Activated naive CD4-positive, alpha-beta T cell treated with anti-CD3 and anti-CD28 coated beads, Interleukin-2, amount 50 U/mL, for 72 hours (primary cell): ENCODE data around the gene GRHPR. TPM values are rescaled to one million over a fixed set of nuclear protein-coding genes. Genes with fewer than 3 reads are reported as not detected.
A peak's percentile ranks its signal among the peaks of the same experiment; 100 is the strongest.
"Not testable (repeated sequence)": the region's sequence is repeated elsewhere in the genome, so short reads cannot be mapped to it uniquely, and the experiment has no call there.

ENCODE experiments used
- ATAC-seq, 2 donors: fragments of 150-1000 bp; cut with Tn5 transposase; 2 replicates each; pipeline ENCODE4 v1.10.0; 2021; ENCODE audit warnings: mild to moderate bottlenecking in 2 of 2, moderate library complexity in 2 of 2
- DNase-seq, 2 donors: peaks; one replicate each; pipeline ENCODE4 v3.0.0; 2021 to 2022; ENCODE audit warnings: low spot score in 2 of 2
- H3K27ac Mint-ChIP-seq, 2 donors: one replicate each; pipeline ENCODE4 v1.8.0; 2022; ENCODE audit warnings: mild to moderate bottlenecking in 2 of 2, mixed read lengths in 2 of 2
- H3K36me3 Mint-ChIP-seq, 2 donors: one replicate each; pipeline ENCODE4 v1.8.0; 2022; ENCODE audit warnings: mixed read lengths in 2 of 2
- H3K9me3 Mint-ChIP-seq, 2 donors: one replicate each; pipeline ENCODE4 v1.8.0; 2022; ENCODE audit warnings: mixed read lengths in 2 of 2
- total RNA-seq, 2 donors: library from RNA; stranded (reverse); gene quantifications; one replicate each; pipeline ENCODE4 v1.2.3, GENCODE V29; 2022

GRHPR gene
- total RNA-seq, 2 donors from 2014 or later = 65.6 to 80.2 TPM

GRCh38 chr9:37413311-37413710 is 9.2 kb upstream of the GRHPR start:
- Mint-ChIP-seq H3K36me3 (no peaks in the 10 kb centered on the region), H3K9me3 (no peaks in the 10 kb centered on the region), H3K27ac (no peak overlapping the region)
- DNase-seq = no peak
- no peak for ATAC-seq

GRCh38 chr9:37414503-37414943 is 8.0 kb upstream of the GRHPR start:
- no peak overlapping the region for H3K27ac Mint-ChIP-seq
- H3K36me3 Mint-ChIP-seq = no peaks in the 10 kb centered on the region
- no peaks in the 10 kb centered on the region for H3K9me3 Mint-ChIP-seq
- ATAC-seq (no peak), DNase-seq (no peak)

GRCh38 chr9:37415011-37415719 is 7.3 kb upstream of the GRHPR start:
- no peaks in the 10 kb centered on the region for H3K9me3 Mint-ChIP-seq
- H3K27ac Mint-ChIP-seq = peak overlapping the region; percentile 44 to 89
- peak; percentile 79 to 90 for ATAC-seq
- DNase-seq = peak; percentile 69 to 88
- no peaks in the 10 kb centered on the region for H3K36me3 Mint-ChIP-seq

- Mint-ChIP-seq H3K27ac (no peak overlapping the region), H3K9me3 (no peaks in the 10 kb centered on the region), H3K36me3 (peaks cover 0 to 4% of the 10 kb centered on the region in 2 donors)
- DNase-seq = no peak
- no peak for ATAC-seq
These were observed 5.2 kb upstream of the GRHPR start for GRCh38 chr9:37417252-37417803.

GRCh38 chr9:37417857-37418618 is 4.5 kb upstream of the GRHPR start:
- ATAC-seq = no peak
- H3K27ac Mint-ChIP-seq = no peak overlapping the region
- H3K36me3 Mint-ChIP-seq = peaks cover 0 to 6% of the 10 kb centered on the region in 2 donors

GRCh38 chr9:37419204-37419603 is 3.3 kb upstream of the GRHPR start:
- Mint-ChIP-seq H3K36me3 (peaks cover 0 to 13% of the 10 kb centered on the region in 2 donors), H3K9me3 (no peaks in the 10 kb centered on the region), H3K27ac (peak overlapping the region in 1 of 2 donors; percentile 41)
- no peak for DNase-seq
- ATAC-seq = no peak

More at GRCh38 chr9:37417857-37418618, 4.5 kb upstream of the GRHPR start:
- H3K9me3 Mint-ChIP-seq = no peaks in the 10 kb centered on the region
- no peak for DNase-seq

GRCh38 chr9:37420271-37421215 is 2.0 kb upstream of the GRHPR start:
- H3K27ac Mint-ChIP-seq = no peak overlapping the region
- H3K9me3 Mint-ChIP-seq = no peaks in the 10 kb centered on the region
- DNase-seq = no peak
- peaks cover 0 to 13% of the 10 kb centered on the region in 2 donors for H3K36me3 Mint-ChIP-seq
- no peak for ATAC-seq

- ATAC-seq (peak; percentile 14 to 53), DNase-seq (no peak)
- peak overlapping the region; percentile 92 to 97 for H3K27ac Mint-ChIP-seq
- H3K9me3 Mint-ChIP-seq = no peaks in the 10 kb centered on the region
- peaks cover 7 to 13% of the 10 kb centered on the region in 2 donors for H3K36me3 Mint-ChIP-seq
These were observed 595 bp upstream of the GRHPR start for GRCh38 chr9:37421914-37422288.

- H3K9me3 Mint-ChIP-seq = no peaks in the 10 kb centered on the region
- H3K36me3 Mint-ChIP-seq = peaks cover 12 to 17% of the 10 kb centered on the region in 2 donors
- DNase-seq = no peak
- no peak for ATAC-seq
- H3K27ac Mint-ChIP-seq = peak overlapping the region; percentile 92 to 97
These were observed 1.0 kb downstream of the GRHPR start for GRCh38 chr9:37423508-37423907.

GRCh38 chr9:37424204-37424685 is 1.7 kb downstream of the GRHPR start:
- Mint-ChIP-seq H3K36me3 (peaks cover 12 to 18% of the 10 kb centered on the region in 2 donors), H3K27ac (peak overlapping the region in 1 of 2 donors; percentile 92), H3K9me3 (no peaks in the 10 kb centered on the region)
- DNase-seq (no peak), ATAC-seq (no peak)

GRCh38 chr9:37424686-37425297 is 2.3 kb downstream of the GRHPR start:
- Mint-ChIP-seq H3K27ac (no peak overlapping the region), H3K36me3 (peaks cover 12 to 18% of the 10 kb centered on the region in 2 donors), H3K9me3 (no peaks in the 10 kb centered on the region)
- ATAC-seq (no peak), DNase-seq (no peak)

GRCh38 chr9:37425298-37425752 is 2.8 kb downstream of the GRHPR start:
- DNase-seq = no peak
- H3K36me3 Mint-ChIP-seq = peaks cover 12 to 18% of the 10 kb centered on the region in 2 donors
- no peaks in the 10 kb centered on the region for H3K9me3 Mint-ChIP-seq
- no peak overlapping the region for H3K27ac Mint-ChIP-seq
- ATAC-seq = no peak

- ATAC-seq, H3K9me3 Mint-ChIP-seq, DNase-seq: not testable (repeated sequence)
- Mint-ChIP-seq H3K36me3 (peaks cover 12 to 18% of the 10 kb centered on the region in 2 donors), H3K27ac (peak overlapping the region in 1 of 2 donors; percentile 65)
These were observed 3.9 kb downstream of the GRHPR start for GRCh38 chr9:37426431-37426830.

GRCh38 chr9:37426846-37427245 is 4.3 kb downstream of the GRHPR start:
- H3K36me3 Mint-ChIP-seq = peaks cover 12 to 18% of the 10 kb centered on the region in 2 donors
- H3K9me3 Mint-ChIP-seq = no peaks in the 10 kb centered on the region
- ATAC-seq (no peak), DNase-seq (no peak)
- H3K27ac Mint-ChIP-seq = peak overlapping the region; percentile 9 to 29

GRCh38 chr9:37428345-37428744 is 5.8 kb downstream of the GRHPR start:
- Mint-ChIP-seq H3K27ac (peak overlapping the region in 1 of 2 donors; percentile 52), H3K9me3 (no peaks in the 10 kb centered on the region), H3K36me3 (peaks cover 9 to 12% of the 10 kb centered on the region in 2 donors)
- no peak for DNase-seq
- ATAC-seq = no peak
